GM12892 (cell line): ENCODE data around the gene SLC50A1. TPM values are rescaled to one million over a fixed set of nuclear protein-coding genes. Genes with fewer than 3 reads are reported as not detected.
A peak's percentile ranks its signal among the peaks of the same experiment; 100 is the strongest.

Experiments used
- DNase-seq: peaks from one replicate; pipeline ENCODE4 v3.0.0; 2011; ENCODE audit not compliant: insufficient read length
- FAIRE-seq: peaks from 2 replicates; lab custom pipeline; 2011; peaks lifted over from hg19 to GRCh38; lab: Jason Lieb, UNC
- POLR2A ChIP-seq: IDR thresholded peaks from 2 replicates; pipeline ENCODE4 v1.6.1; 2011; ENCODE audit warnings: low read depth, low read length, control low read depth
- POLR2AphosphoS5 ChIP-seq: IDR thresholded peaks from 2 replicates; pipeline ENCODE4 v1.6.1; 2011; ENCODE audit warnings: low read depth, low read length, control low read depth
- TAF1 ChIP-seq: IDR thresholded peaks from 2 replicates; pipeline ENCODE4 v1.6.1; 2011; ENCODE audit warnings: low read depth, mild to moderate bottlenecking, control low read depth, low read length, borderline replicate concordance
- polyA plus RNA-seq: library from polyadenylated mRNA; unstranded; fragments of >200 nt; gene quantifications from one replicate; pipeline ENCODE4 v1.2.1, GENCODE V29; 2012; ENCODE audit warnings: missing spikeins, inconsistent platforms; ENCODE audit not compliant: missing spikeins

The SLC50A1 gene
- polyA plus RNA-seq: 44.4 TPM

GRCh38 chr1:155135415-155136028 lies at the start of gene SLC50A1:
TSS of gene SLC50A1 (plus strand) at chr1:155135852. CDS start at chr1:155135912, 60 bp downstream.
- peak; percentile 80 for TF ChIP-seq POLR2AphosphoS5
- 0 out of 2 replicates have a peak, but pooled peaks have one; percentile 60 for TF ChIP-seq TAF1
- TF ChIP-seq POLR2A: peak; percentile 82
- FAIRE-seq (peak; percentile 90), DNase-seq (peak; percentile 93)

- peak; percentile 80 for DNase-seq
- TF ChIP-seq POLR2A: no peak
- TF ChIP-seq POLR2AphosphoS5: no peak
- TF ChIP-seq TAF1: no peak
- no peak for FAIRE-seq
Measured at GRCh38 chr1:155086128-155086741, 49.4 kb upstream of the SLC50A1 start.

- DNase-seq: no peak
- no peak for FAIRE-seq
- no peak for TF ChIP-seq POLR2AphosphoS5
- no peak for TF ChIP-seq POLR2A
- TF ChIP-seq TAF1: no peak
Measured at GRCh38 chr1:155086856-155087535, 48.7 kb upstream of the SLC50A1 start.

GRCh38 chr1:155091071-155092051 lies 44.3 kb upstream of the SLC50A1 start:
- peak; percentile 95 for FAIRE-seq

GRCh38 chr1:155092131-155092530 lies 43.5 kb upstream of the SLC50A1 start:
- no peak for FAIRE-seq

More at GRCh38 chr1:155091071-155092051, 44.3 kb upstream of the SLC50A1 start:
- TF ChIP-seq POLR2AphosphoS5 (no peak), POLR2A (no peak), TAF1 (no peak)
- peak; percentile 65 for DNase-seq

GRCh38 chr1:155092641-155093040 lies 43.0 kb upstream of the SLC50A1 start:
- TF ChIP-seq TAF1 (no peak), POLR2A (no peak), POLR2AphosphoS5 (no peak)
- no peak for FAIRE-seq
- DNase-seq: no peak

More at GRCh38 chr1:155092131-155092530, 43.5 kb upstream of the SLC50A1 start:
- DNase-seq: no peak
- TF ChIP-seq TAF1: no peak
- TF ChIP-seq POLR2A: no peak
- no peak for TF ChIP-seq POLR2AphosphoS5

- no peak for DNase-seq
- no peak for TF ChIP-seq TAF1
- TF ChIP-seq POLR2A: no peak
- TF ChIP-seq POLR2AphosphoS5: no peak
- FAIRE-seq: no peak
Measured at GRCh38 chr1:155093911-155094621, 41.6 kb upstream of the SLC50A1 start.

GRCh38 chr1:155094622-155094948 lies 41.1 kb upstream of the SLC50A1 start:
- FAIRE-seq: no peak

GRCh38 chr1:155099331-155099730 lies 36.3 kb upstream of the SLC50A1 start:
- no peak for FAIRE-seq
- TF ChIP-seq POLR2AphosphoS5 (no peak), TAF1 (no peak), POLR2A (no peak)

More at GRCh38 chr1:155094622-155094948, 41.1 kb upstream of the SLC50A1 start:
- TF ChIP-seq POLR2AphosphoS5: no peak
- no peak for TF ChIP-seq TAF1
- TF ChIP-seq POLR2A: no peak
- DNase-seq: no peak

GRCh38 chr1:155103325-155103724 lies 32.3 kb upstream of the SLC50A1 start:
- TF ChIP-seq POLR2AphosphoS5 (no peak), TAF1 (no peak), POLR2A (no peak)
- no peak for FAIRE-seq

More at GRCh38 chr1:155099331-155099730, 36.3 kb upstream of the SLC50A1 start:
- no peak for DNase-seq

More at GRCh38 chr1:155103325-155103724, 32.3 kb upstream of the SLC50A1 start:
- DNase-seq: no peak
